Fibroblast of pulmonary artery (primary cell): Measurements from ENCODE around the gene FYB1.
A peak's percentile ranks its signal among the peaks of the same experiment; 100 is the strongest.

Experiments used
- DNase-seq: peaks from one replicate; pipeline ENCODE4 v3.0.0-alpha.2; 2010; ENCODE audit warnings: low read depth
- H3K4me3 ChIP-seq: replicated peaks from 2 replicates; pipeline ENCODE4 v1.5.1; 2011; ENCODE audit warnings: low read depth, mild to moderate bottlenecking, control low read depth, low read length, moderate library complexity
- TF ChIP-seq, protein P1 (sequence below): IDR thresholded peaks from 2 replicates; pipeline ENCODE4 v1.5.1; 2011; ENCODE audit warnings: mild to moderate bottlenecking, control low read depth, low read length, inconsistent platforms; ENCODE audit errors: missing control alignments

Gene FYB1

GRCh38 chr5:39107350-39107749, 112.0 kb downstream of the FYB1 start:
- DNase-seq = no peak
- TF ChIP-seq, protein P1, sequence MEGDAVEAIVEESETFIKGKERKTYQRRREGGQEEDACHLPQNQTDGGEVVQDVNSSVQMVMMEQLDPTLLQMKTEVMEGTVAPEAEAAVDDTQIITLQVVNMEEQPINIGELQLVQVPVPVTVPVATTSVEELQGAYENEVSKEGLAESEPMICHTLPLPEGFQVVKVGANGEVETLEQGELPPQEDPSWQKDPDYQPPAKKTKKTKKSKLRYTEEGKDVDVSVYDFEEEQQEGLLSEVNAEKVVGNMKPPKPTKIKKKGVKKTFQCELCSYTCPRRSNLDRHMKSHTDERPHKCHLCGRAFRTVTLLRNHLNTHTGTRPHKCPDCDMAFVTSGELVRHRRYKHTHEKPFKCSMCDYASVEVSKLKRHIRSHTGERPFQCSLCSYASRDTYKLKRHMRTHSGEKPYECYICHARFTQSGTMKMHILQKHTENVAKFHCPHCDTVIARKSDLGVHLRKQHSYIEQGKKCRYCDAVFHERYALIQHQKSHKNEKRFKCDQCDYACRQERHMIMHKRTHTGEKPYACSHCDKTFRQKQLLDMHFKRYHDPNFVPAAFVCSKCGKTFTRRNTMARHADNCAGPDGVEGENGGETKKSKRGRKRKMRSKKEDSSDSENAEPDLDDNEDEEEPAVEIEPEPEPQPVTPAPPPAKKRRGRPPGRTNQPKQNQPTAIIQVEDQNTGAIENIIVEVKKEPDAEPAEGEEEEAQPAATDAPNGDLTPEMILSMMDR = no peak
- H3K4me3 ChIP-seq = no peak overlapping the region

DNA sequence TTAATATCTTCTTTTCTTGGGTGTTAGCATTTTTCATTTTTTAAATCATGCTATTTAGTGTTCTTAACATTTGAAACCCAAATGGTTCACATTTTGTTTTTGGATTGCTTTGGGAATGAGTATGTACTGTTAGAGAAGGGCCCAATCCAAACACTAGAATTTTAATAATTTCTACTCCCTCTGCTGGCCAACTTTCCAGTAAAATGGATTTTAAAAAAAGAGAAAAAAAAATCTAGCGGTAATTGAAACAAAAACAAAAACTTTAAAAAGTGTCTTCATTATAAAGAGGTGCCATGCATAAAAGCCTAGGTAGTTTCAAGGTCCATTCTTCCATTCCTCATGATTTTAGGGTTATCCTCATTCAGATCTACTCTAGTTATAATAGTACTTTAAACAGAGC, 113.0 kb downstream of the FYB1 start:
- peak; percentile 31 for DNase-seq
- no peak overlapping the region for H3K4me3 ChIP-seq
- TF ChIP-seq, protein P1 = peak; percentile 37

- DNase-seq = no peak
- no peak overlapping the region for H3K4me3 ChIP-seq
- TF ChIP-seq, protein P1 = no peak
These were observed 115.1 kb downstream of the FYB1 start for GRCh38 chr5:39104221-39104620.

DNA sequence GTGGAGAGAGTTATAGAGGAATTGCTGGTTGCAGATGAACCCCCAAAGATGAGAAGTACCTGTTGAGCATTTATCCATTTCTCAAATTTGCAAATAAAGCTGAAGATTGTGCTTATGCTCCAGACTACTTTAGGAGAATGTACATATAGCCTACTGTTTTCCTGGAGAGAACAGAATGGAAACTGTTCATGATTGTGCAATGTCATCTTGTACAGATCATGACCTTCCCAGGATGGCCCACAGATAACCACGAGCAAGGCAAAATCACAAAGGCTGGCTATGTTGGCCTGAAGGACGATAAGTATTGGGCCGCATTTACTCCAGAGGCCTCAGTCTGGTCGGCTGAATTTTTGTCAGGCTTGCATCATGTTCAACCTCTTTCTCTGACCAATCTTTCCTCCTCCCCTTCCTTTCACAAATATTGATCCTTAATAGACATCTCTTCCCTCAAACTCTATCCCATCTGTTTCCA, 116.6 kb downstream of the FYB1 start:
- TF ChIP-seq, protein P1 = no peak
- no peak overlapping the region for H3K4me3 ChIP-seq
- DNase-seq = peak; percentile 42

DNA sequence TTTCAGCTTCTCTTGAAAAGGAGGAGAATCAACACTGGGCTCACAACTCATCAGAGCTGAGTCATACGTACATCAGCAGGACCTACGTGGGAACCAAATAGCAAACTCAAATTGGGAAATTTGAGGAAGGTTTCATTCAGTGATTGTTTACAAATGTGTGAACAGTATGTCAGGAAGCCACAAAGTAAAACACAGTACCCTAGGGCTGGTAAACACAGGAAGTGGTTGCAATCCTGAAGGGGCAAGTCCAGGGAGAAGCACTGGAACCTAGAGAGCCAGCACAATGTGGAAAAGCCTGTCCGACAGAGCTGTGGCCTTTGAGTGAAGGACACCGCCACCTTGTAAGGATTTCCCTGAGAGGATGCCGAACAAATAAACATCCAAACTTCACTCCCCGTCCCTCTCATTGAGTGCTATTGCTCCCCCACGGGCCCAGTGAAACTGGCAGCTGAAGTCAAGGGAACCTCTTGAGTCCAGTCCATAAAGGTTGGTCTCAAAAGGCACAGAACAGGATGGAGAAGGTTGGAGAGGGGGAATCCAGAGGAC, 118.4 kb downstream of the FYB1 start:
- TF ChIP-seq, protein P1 = no peak
- peak; percentile 96 for DNase-seq
- H3K4me3 ChIP-seq = no peak overlapping the region

DNA sequence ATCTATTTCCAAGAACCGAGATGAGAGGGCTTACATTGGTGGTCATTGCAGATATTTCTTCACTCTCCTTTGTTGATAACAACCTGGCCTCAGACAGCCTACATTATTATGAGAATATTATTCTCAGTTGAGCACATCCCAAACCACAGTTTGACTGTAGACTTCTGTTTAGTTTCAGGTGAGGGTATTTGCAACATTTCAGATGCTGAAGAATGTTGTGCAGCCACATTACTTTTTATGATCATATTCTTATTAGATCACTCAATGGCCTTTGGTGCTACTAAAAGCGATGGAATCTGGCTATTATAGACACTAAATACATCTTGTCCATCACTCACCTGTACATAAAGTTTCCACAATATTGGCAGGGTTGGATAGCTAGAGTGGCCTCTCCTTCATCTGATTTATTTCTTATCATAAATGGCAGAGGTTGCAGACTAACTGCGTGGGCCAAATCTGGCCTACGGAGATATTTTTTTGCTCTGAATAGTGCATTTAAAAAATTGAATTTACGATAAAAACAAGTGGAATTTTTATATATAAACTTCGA, 119.0 kb downstream of the FYB1 start:
- TF ChIP-seq, protein P1 = no peak
- no peak overlapping the region for H3K4me3 ChIP-seq
- no peak for DNase-seq

DNA sequence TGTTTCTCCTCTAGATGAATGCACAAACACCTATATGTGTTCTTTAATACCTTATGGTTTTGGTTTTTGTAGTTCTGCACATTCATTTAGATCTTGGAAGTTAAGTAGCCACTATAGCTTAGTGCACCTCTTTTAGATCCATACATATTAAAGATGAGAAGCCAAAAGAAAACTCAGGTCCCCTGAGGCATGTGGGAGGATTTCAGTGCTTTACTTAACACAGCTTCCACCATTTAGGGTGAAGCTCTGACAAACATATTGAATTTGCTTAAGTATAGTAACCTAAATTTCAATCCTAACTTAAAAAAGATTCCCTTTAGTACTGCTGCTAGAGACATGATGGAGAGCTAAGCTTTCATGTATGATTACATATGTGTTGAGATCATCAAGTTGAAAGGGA, 119.5 kb downstream of the FYB1 start:
- TF ChIP-seq, protein P1 = no peak
- DNase-seq = no peak
- H3K4me3 ChIP-seq = no peak overlapping the region
